HG02870 (cell line): ENCODE data around the gene SRRM1.
"Not testable (repeated sequence)": the region's sequence is repeated elsewhere in the genome, so short reads cannot be mapped to it uniquely, and the experiment has no call there.

Experiments used
- ATAC-seq: cut with Tn5 transposase; IDR thresholded peaks from one replicate; pipeline ENCODE4 v1.9.1; 2021; ENCODE audit warnings: mild to moderate bottlenecking, moderate library complexity; ENCODE audit not compliant: unreplicated experiment

Gene SRRM1

GRCh38 chr1:24713736-24714135 lies 70.6 kb downstream of the SRRM1 start:
- ATAC-seq = no peak

DNA sequence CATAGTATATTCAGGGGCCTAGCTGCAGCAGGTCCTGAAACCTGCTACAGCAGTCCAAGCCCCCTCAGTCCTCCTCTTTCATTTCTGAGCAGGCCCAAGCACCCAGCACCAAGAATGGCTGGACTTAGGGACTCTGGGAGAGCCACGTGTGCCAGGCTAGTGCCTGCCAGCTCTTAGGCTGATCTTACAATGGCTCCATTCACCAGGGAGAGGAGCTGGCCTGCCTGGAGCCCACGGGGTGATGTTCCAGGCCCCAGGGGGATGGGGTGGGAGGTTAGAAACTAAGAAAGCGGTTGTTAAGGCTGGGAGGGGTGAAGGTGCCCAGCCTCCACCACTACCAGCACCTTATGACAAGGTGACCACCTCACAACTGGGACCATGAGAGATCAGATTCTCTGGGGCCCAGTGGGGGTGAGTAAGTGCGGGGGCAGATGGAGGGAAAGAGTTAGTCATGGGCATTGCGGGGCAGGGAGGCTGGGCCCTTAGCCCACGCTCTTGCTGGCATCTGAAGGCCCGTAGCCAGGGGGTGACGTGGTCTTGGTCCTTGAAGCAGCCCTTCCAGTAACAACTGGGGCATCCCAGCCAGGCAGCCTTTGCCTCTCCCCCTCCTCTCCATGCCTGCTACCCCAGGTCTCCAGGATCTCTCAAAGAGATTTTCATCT lies 71.9 kb downstream of the SRRM1 start:
- no peak for ATAC-seq

- no peak for ATAC-seq
These were observed 72.6 kb downstream of the SRRM1 start for GRCh38 chr1:24715658-24716057.

- ATAC-seq = no peak
These were observed 75.0 kb downstream of the SRRM1 start for GRCh38 chr1:24717887-24718650.

GRCh38 chr1:24720152-24720551 lies 77.0 kb downstream of the SRRM1 start:
- ATAC-seq = no peak

GRCh38 chr1:24721533-24721932 lies 78.4 kb downstream of the SRRM1 start:
- ATAC-seq = no peak

DNA sequence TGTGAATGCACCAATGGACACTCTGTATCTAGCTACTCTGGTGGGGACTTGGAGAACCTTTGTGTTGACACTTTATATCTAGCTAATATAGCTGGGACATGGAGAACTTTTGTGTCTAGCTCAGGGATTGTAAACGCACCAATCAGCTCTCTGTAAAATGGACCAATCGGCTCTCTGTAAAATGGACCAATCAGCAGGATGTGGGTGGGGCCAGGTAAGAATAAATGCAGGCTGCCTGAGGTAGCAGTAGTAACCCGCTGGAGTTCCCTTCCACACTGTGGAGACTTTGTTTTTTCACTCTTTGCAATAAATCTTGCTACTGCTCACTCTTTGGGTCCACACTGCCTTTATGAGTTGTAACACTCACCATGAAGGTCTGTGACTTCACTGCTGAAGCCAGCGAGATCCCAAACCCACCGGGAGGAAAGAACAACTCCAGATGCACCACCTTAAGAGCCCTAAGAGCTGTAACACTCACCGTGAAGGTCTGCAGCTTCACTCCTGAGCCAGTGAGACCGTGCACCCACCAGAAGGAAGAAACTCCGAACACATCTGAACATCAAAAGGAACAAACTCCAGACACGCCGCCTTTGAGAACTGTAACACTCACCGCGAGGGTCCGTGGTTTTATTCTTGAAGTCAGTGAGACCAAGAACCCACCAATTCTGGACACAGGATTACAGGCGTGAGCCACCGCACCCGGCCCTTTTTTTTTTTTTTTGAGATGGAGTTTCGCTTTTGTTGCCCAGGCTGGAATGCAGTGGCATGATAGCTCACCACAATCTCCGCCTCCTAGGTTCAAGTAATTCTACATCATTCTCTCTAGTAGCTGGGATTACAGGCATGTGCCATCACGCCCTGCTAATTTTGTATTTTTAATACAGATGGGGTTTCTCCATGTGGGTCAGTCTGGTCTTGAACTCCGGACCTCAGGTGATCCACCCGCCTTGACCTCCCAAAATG lies 79.3 kb downstream of the SRRM1 start:
- not testable (repeated sequence) for ATAC-seq
